HepG2 (cell line): ENCODE measurements around the gene SCP2D1. TPM values are rescaled to one million over a fixed set of nuclear protein-coding genes. Genes with fewer than 3 reads are reported as not detected.

ENCODE experiments used
- ATAC-seq: fragments of 200-7000 bp; cut with Tn5 transposase; 3 replicates; pipeline ENCODE4 v1.9.1; 2020; ENCODE audit warnings: mild to moderate bottlenecking, moderate library complexity
- BruUV-seq: library from RNA; stranded (reverse); fragments of 400-500 nt; replicated peaks from 2 replicates; lab custom pipeline; 2021; lab: Mats Ljungman, UMichigan
- CTCF ChIA-PET: fragments of 300-600 bp; formaldehyde crosslinking; extraction: SDS; loops from one replicate; lab custom pipeline; 2021; ENCODE audit warnings: low total read pairs, inconsistent platforms, low intra/inter-chr PET ratio; lab: Yijun Ruan, JAX
- POLR2A ChIA-PET: fragments of 350-600 bp; sonication (Branson Sonifier 250); formaldehyde crosslinking; loops from one replicate; lab custom pipeline; 2020; ENCODE audit warnings: antibody characterized with exemption, inconsistent platforms; lab: Yijun Ruan, JAX
- DNase-seq: peaks from one replicate; pipeline ENCODE4 v3.0.0-alpha.2; 2015; ENCODE audit warnings: low spot score
- FAIRE-seq: peaks from 3 replicates; lab custom pipeline; 2011; peaks lifted over from hg19 to GRCh38; lab: Jason Lieb, UNC
- H2AFZ ChIP-seq: one replicate; pipeline ENCODE4 v1.6.1; 2011; ENCODE audit warnings: low read length, inconsistent platforms
- H3K27ac ChIP-seq: fragments of 300-600 bp; 3 replicates; pipeline ENCODE4 v1.8.0; 2011; ENCODE audit warnings: mixed run types, mild to moderate bottlenecking, mixed read lengths, low read length, inconsistent platforms; ENCODE audit not compliant: insufficient read depth; ENCODE audit errors: extremely low read length
- H3K27me3 ChIP-seq, 2 experiments: fragments of 200-600 bp in 1 of 2; 2 replicates in 1 of 2; 3 replicates in 1 of 2; pipeline versions ENCODE4 v1.6.0 to v1.8.0; 2011; ENCODE audit warnings: low read length in 2 of 2, mild to moderate bottlenecking in 2 of 2, moderate library complexity in 2 of 2, inconsistent platforms in 1 of 2; ENCODE audit not compliant: insufficient read depth in 2 of 2, control insufficient read depth in 1 of 2
- H3K36me3 ChIP-seq, 2 experiments: fragments of 200-600 bp in 1 of 2; replicated peaks in 1 of 2; 2 replicates in 1 of 2; 3 replicates in 1 of 2; pipeline versions ENCODE4 v1.5.1 to v1.8.0; 2011; ENCODE audit warnings: low read length in 2 of 2, inconsistent platforms in 1 of 2; ENCODE audit not compliant: insufficient read depth in 2 of 2, control insufficient read depth in 1 of 2
- H3K4me1 ChIP-seq: 2 replicates; pipeline ENCODE4 v1.5.1; 2012; ENCODE audit warnings: low read length, inconsistent platforms; ENCODE audit not compliant: insufficient read depth
- H3K4me2 ChIP-seq: 2 replicates; pipeline ENCODE4 v1.6.0; 2011; ENCODE audit warnings: low read depth, low read length, inconsistent platforms
- H3K4me3 ChIP-seq, 3 experiments: fragments of 200-600 bp in 1 of 3; sonication (generic), shearing (Covaris generic) in 1 of 3; replicated peaks in 1 of 3; 2 replicates each; pipeline ENCODE4 v1.5.1; 2011 to 2016; ENCODE audit warnings: low read length in 3 of 3, inconsistent platforms in 2 of 3, low read depth in 2 of 3, mild to moderate bottlenecking in 2 of 3, control low read depth in 1 of 3, mixed read lengths in 1 of 3; ENCODE audit not compliant: insufficient read depth in 1 of 3
- H3K79me2 ChIP-seq: one replicate; pipeline ENCODE4 v1.6.1; 2011; ENCODE audit warnings: low read length, inconsistent platforms; ENCODE audit not compliant: insufficient read depth
- H3K9ac ChIP-seq: 2 replicates; pipeline ENCODE4 v1.6.0; 2011; ENCODE audit warnings: mild to moderate bottlenecking, low read depth, low read length, inconsistent platforms; ENCODE audit not compliant: insufficient read depth
- H3K9me3 ChIP-seq: 2 replicates; pipeline ENCODE4 v1.5.1; 2012; ENCODE audit warnings: mild to moderate bottlenecking, low read length
- H4K20me1 ChIP-seq: 2 replicates; pipeline ENCODE4 v1.6.0; 2011; ENCODE audit warnings: inconsistent platforms, mild to moderate bottlenecking, low read length, moderate library complexity; ENCODE audit not compliant: insufficient read depth
- E2F2 ChIP-seq: sonication (generic); formaldehyde crosslinking; IDR thresholded peaks from 2 replicates; pipeline ENCODE4 v1.4.0; 2020; ENCODE audit warnings: missing genetic modification reagents, borderline replicate concordance
- TAF15 ChIP-seq: fragments of 200-400 bp; formaldehyde crosslinking; IDR thresholded peaks from one replicate; pipeline ENCODE4 v1.6.1; 2018; ENCODE audit warnings: mild to moderate bottlenecking, low read depth, low read length; ENCODE audit not compliant: poor library complexity, severe bottlenecking
- YEATS4 ChIP-seq: sonication (generic); formaldehyde crosslinking; IDR thresholded peaks from 2 replicates; pipeline ENCODE4 v1.4.0; 2020; ENCODE audit warnings: missing genetic modification reagents, borderline replicate concordance
- ZNF468 ChIP-seq: sonication (generic); formaldehyde crosslinking; IDR thresholded peaks from 2 replicates; pipeline ENCODE4 v1.8.0; 2022; ENCODE audit warnings: mild to moderate bottlenecking, moderate library complexity, missing genetic modification reagents
- ZNF639 ChIP-seq: conservative IDR thresholded peaks from 2 replicates; pipeline ENCODE4 v1.6.1; 2018; ENCODE audit warnings: missing genetic modification reagents
- ZNF782 ChIP-seq: sonication (generic); formaldehyde crosslinking; IDR thresholded peaks from 2 replicates; pipeline ENCODE4 v1.4.0; 2020; ENCODE audit warnings: missing genetic modification reagents, mild to moderate bottlenecking, borderline replicate concordance
- WGBS: methylation state at CpG from one replicate; pipeline ENCODE4 v1.1.6; 2017; ENCODE audit warnings: low lambda C conversion rate; 5-methylcytosine and 5-hydroxymethylcytosine counted together
- in situ Hi-C: cut with HindIII; loops from 2 replicates; pipeline ENCODE4 v1.10.0; 2017; ENCODE audit warnings: low pct_unique_long_range_greater_than_20kb; ENCODE audit not compliant: extremely low pct_ligation_motif_present
- intact Hi-C: fragments of 100-400 bp; cut with micrococcal nuclease; formaldehyde crosslinking; loops from one replicate; pipeline ENCODE4 v1.10.0; 2022; ENCODE audit not compliant: unreplicated experiment
- polyA plus RNA-seq, 8 experiments: library from polyadenylated mRNA; depleted of rRNA in 3 of 8; stranded (reverse) in 7 of 8; unstranded in 1 of 8; fragments of >200 nt; fragmentation: Illumina TruSeq in 4 of 8; extraction: Trizol in 4 of 8; gene quantifications; 2 replicates each; pipeline versions ENCODE4 v1.2.1 to v1.2.3, GENCODE V29; 2011 to 2016; ENCODE audit warnings: low read depth in 4 of 8, missing spikeins in 1 of 8, mixed read lengths in 1 of 8; ENCODE audit not compliant: insufficient read depth in 1 of 8
- total RNA-seq, 5 experiments: library from RNA; depleted of rRNA; stranded (reverse); fragments of >200 nt; fragmentation: Illumina TruSeq; extraction: Trizol; gene quantifications; 2 replicates each; pipeline ENCODE4 v1.2.3, GENCODE V29; 2016; ENCODE audit warnings: low read depth in 1 of 5
- TF ChIP-seq, protein P1 (sequence below), 2 experiments: sonication (generic) in 1 of 2; formaldehyde crosslinking in 1 of 2; IDR thresholded peaks; 2 replicates each; pipeline versions ENCODE4 v1.4.0 to v1.6.1; 2016 to 2020; ENCODE audit warnings: borderline replicate concordance in 1 of 2, low read depth in 1 of 2, mild to moderate bottlenecking in 1 of 2, missing genetic modification reagents in 1 of 2
- TF ChIP-seq, protein P2 (sequence below): sonication (generic); formaldehyde crosslinking; IDR thresholded peaks from 2 replicates; pipeline ENCODE4 v1.5.0; 2020; ENCODE audit warnings: mild to moderate bottlenecking, missing genetic modification reagents, borderline replicate concordance

SCP2D1 gene
- total and polyA plus RNA-seq, 2 of the 13 experiments (the other 11 are each of a cell fraction or from before 2014, with no cell fraction given) = not detected

GRCh38 chr20:18774207-18774606, 39.4 kb upstream of the SCP2D1 start:
- no peak overlapping the region for H3K9ac ChIP-seq
- H3K27me3 ChIP-seq = no peaks in the 10 kb centered on the region; a peak in 2 of 5 replicates
- H3K9me3 ChIP-seq = no peaks in the 10 kb centered on the region
- no peaks in the 10 kb centered on the region for H3K79me2 ChIP-seq
- no peak for FAIRE-seq
- H2AFZ ChIP-seq = no peak overlapping the region
- ChIA-PET POLR2A (no interaction called here), CTCF (no interaction called here)
- DNase-seq = no peak
- H3K4me3 ChIP-seq = no peak overlapping the region
- H3K27ac ChIP-seq = no peak overlapping the region
- WGBS = 36% methylated on average over 2 of the region's 2 CpGs
- BruUV-seq = no TSS peak
- H4K20me1 ChIP-seq = no peaks in the 10 kb centered on the region
- no peak overlapping the region for H3K4me2 ChIP-seq
- no peaks in the 10 kb centered on the region for H3K36me3 ChIP-seq
- no peaks in the 10 kb centered on the region for H3K4me1 ChIP-seq
- no peak for ATAC-seq
- intact Hi-C loops (no loop called here), in situ Hi-C loops (no loop called here)
- TF ChIP-seq, protein P1, sequence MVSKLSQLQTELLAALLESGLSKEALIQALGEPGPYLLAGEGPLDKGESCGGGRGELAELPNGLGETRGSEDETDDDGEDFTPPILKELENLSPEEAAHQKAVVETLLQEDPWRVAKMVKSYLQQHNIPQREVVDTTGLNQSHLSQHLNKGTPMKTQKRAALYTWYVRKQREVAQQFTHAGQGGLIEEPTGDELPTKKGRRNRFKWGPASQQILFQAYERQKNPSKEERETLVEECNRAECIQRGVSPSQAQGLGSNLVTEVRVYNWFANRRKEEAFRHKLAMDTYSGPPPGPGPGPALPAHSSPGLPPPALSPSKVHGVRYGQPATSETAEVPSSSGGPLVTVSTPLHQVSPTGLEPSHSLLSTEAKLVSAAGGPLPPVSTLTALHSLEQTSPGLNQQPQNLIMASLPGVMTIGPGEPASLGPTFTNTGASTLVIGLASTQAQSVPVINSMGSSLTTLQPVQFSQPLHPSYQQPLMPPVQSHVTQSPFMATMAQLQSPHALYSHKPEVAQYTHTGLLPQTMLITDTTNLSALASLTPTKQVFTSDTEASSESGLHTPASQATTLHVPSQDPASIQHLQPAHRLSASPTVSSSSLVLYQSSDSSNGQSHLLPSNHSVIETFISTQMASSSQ (IDR thresholded peaks at IDR 0.05; ENCODE audit: low read depth) = no peak
- TF ChIP-seq, protein P1 (CRISPR knock-in tag; IDR thresholded peaks at IDR 0.05; ENCODE audit: borderline replicate concordance) = no peak
- TF ChIP-seq ZNF468 = no peak
- no peak for TF ChIP-seq ZNF639
- TF ChIP-seq, protein P2, sequence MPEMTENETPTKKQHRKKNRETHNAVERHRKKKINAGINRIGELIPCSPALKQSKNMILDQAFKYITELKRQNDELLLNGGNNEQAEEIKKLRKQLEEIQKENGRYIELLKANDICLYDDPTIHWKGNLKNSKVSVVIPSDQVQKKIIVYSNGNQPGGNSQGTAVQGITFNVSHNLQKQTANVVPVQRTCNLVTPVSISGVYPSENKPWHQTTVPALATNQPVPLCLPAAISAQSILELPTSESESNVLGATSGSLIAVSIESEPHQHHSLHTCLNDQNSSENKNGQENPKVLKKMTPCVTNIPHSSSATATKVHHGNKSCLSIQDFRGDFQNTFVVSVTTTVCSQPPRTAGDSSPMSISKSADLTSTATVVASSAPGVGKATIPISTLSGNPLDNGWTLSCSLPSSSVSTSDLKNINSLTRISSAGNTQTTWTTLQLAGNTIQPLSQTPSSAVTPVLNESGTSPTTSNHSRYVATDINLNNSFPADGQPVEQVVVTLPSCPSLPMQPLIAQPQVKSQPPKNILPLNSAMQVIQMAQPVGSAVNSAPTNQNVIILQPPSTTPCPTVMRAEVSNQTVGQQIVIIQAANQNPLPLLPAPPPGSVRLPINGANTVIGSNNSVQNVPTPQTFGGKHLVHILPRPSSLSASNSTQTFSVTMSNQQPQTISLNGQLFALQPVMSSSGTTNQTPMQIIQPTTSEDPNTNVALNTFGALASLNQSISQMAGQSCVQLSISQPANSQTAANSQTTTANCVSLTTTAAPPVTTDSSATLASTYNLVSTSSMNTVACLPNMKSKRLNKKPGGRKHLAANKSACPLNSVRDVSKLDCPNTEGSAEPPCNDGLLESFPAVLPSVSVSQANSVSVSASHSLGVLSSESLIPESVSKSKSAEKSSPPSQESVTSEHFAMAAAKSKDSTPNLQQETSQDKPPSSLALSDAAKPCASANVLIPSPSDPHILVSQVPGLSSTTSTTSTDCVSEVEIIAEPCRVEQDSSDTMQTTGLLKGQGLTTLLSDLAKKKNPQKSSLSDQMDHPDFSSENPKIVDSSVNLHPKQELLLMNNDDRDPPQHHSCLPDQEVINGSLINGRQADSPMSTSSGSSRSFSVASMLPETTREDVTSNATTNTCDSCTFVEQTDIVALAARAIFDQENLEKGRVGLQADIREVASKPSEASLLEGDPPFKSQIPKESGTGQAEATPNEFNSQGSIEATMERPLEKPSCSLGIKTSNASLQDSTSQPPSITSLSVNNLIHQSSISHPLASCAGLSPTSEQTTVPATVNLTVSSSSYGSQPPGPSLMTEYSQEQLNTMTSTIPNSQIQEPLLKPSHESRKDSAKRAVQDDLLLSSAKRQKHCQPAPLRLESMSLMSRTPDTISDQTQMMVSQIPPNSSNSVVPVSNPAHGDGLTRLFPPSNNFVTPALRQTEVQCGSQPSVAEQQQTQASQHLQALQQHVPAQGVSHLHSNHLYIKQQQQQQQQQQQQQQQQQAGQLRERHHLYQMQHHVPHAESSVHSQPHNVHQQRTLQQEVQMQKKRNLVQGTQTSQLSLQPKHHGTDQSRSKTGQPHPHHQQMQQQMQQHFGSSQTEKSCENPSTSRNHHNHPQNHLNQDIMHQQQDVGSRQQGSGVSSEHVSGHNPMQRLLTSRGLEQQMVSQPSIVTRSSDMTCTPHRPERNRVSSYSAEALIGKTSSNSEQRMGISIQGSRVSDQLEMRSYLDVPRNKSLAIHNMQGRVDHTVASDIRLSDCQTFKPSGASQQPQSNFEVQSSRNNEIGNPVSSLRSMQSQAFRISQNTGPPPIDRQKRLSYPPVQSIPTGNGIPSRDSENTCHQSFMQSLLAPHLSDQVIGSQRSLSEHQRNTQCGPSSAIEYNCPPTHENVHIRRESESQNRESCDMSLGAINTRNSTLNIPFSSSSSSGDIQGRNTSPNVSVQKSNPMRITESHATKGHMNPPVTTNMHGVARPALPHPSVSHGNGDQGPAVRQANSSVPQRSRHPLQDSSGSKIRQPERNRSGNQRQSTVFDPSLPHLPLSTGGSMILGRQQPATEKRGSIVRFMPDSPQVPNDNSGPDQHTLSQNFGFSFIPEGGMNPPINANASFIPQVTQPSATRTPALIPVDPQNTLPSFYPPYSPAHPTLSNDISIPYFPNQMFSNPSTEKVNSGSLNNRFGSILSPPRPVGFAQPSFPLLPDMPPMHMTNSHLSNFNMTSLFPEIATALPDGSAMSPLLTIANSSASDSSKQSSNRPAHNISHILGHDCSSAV (CRISPR knock-in tag) = no peak
- TF ChIP-seq YEATS4 (CRISPR knock-in tag) = no peak
- no peak for TF ChIP-seq ZNF782 (CRISPR knock-in tag)
- TF ChIP-seq TAF15 = no peak
- TF ChIP-seq E2F2 (CRISPR knock-in tag) = no peak
